GM18508 (cell line): ENCODE data around the gene DNAJC25.
A peak's percentile ranks its signal among the peaks of the same experiment; 100 is the strongest.
"Not testable (repeated sequence)": the region's sequence is repeated elsewhere in the genome, so short reads cannot be mapped to it uniquely, and the experiment has no call there.

Source experiments
- ATAC-seq: cut with Tn5 transposase; IDR thresholded peaks from one replicate; pipeline ENCODE4 v1.9.1; 2021; ENCODE audit warnings: moderate number of reproducible peaks; ENCODE audit not compliant: insufficient read depth, unreplicated experiment

DNAJC25 gene

GRCh38 chr9:111631214-111631971 lies at the start of gene DNAJC25:
Gene DNAJC25 (plus strand): TSS chr9:111631334. CDS start chr9:111631408, 74 bp downstream.
- peak; percentile 77 for ATAC-seq

- no peak for ATAC-seq
Observed at GRCh38 chr9:111582888-111583287, 48.2 kb upstream of the DNAJC25 start.

- ATAC-seq: no peak
Observed at GRCh38 chr9:111586378-111586777, 44.8 kb upstream of the DNAJC25 start.

GRCh38 chr9:111588846-111589245 lies 42.3 kb upstream of the DNAJC25 start:
- no peak for ATAC-seq

- no peak for ATAC-seq
Observed at GRCh38 chr9:111597852-111598732, 33.0 kb upstream of the DNAJC25 start.

GRCh38 chr9:111598733-111599091 lies 32.4 kb upstream of the DNAJC25 start:
- no peak for ATAC-seq

- no peak for ATAC-seq
Observed at GRCh38 chr9:111599092-111599954, 31.8 kb upstream of the DNAJC25 start, which contains the start of gene PTGR1. Gene PTGR1 (minus strand): TSS chr9:111599647. CDS start chr9:111597422, 2,225 bp downstream.

GRCh38 chr9:111599955-111600343 lies 31.2 kb upstream of the DNAJC25 start:
- ATAC-seq: no peak

- no peak for ATAC-seq
Observed at GRCh38 chr9:111601237-111602018, 29.7 kb upstream of the DNAJC25 start.

GRCh38 chr9:111603041-111603440 lies 28.1 kb upstream of the DNAJC25 start:
- no peak for ATAC-seq

- no peak for ATAC-seq
Observed at GRCh38 chr9:111604054-111604615, 27.0 kb upstream of the DNAJC25 start.

GRCh38 chr9:111605041-111605559 lies 26.0 kb upstream of the DNAJC25 start:
- ATAC-seq: no peak

GRCh38 chr9:111610149-111610548 lies 21.0 kb upstream of the DNAJC25 start:
- no peak for ATAC-seq

- ATAC-seq: no peak
Observed at GRCh38 chr9:111610845-111611244, 20.3 kb upstream of the DNAJC25 start.

GRCh38 chr9:111613436-111614040 lies 17.6 kb upstream of the DNAJC25 start:
- ATAC-seq: no peak

- ATAC-seq: no peak
Observed at GRCh38 chr9:111615928-111616327, 15.2 kb upstream of the DNAJC25 start.

GRCh38 chr9:111617349-111617748 lies 13.8 kb upstream of the DNAJC25 start:
- not testable (repeated sequence) for ATAC-seq

- ATAC-seq: no peak
Observed at GRCh38 chr9:111621895-111622480, 9.1 kb upstream of the DNAJC25 start.
